HCT116 (cell line): ENCODE data around the gene PDE4D. TPM values are rescaled to one million over a fixed set of nuclear protein-coding genes. Genes with fewer than 3 reads are reported as not detected.

Experiments
- ATAC-seq: fragments of 200-7000 bp; cut with Tn5 transposase; 2 replicates; pipeline ENCODE4 v1.9.1; 2020; ENCODE audit warnings: mild to moderate bottlenecking, moderate library complexity
- BruUV-seq: library from RNA; stranded (reverse); fragments of 400-500 nt; replicated peaks from 2 replicates; lab custom pipeline; 2021; lab: Mats Ljungman, UMichigan
- CTCF ChIA-PET: fragments of 300-600 bp; sonication (Branson Sonifier 250); formaldehyde crosslinking; loops from one replicate; lab custom pipeline; 2021; ENCODE audit warnings: antibody characterized with exemption; lab: Charles Lee
- POLR2A ChIA-PET: fragments of 300-600, 350-600 bp; sonication (Branson Sonifier 250); formaldehyde crosslinking; loops from one replicate; lab custom pipeline; 2021; ENCODE audit warnings: antibody characterized with exemption; lab: Charles Lee
- RAD21 ChIA-PET, 2 experiments: fragments of 300-600 bp; sonication (Branson Sonifier 250); formaldehyde crosslinking; loops; one replicate each; lab custom pipeline; 2023; ENCODE audit warnings: low total read pairs in 2 of 2; ENCODE audit not compliant: uncharacterized antibody in 2 of 2, unreplicated experiment in 2 of 2, low non-redundant PET in 1 of 2; lab: Charles Lee
- DNase-seq: peaks from one replicate; pipeline ENCODE4 v3.0.0-alpha.2; 2010; ENCODE audit warnings: low read depth, low spot score
- H2AFZ ChIP-seq: fragments of 200-600 bp; shearing (Covaris generic), sonication (generic); 2 replicates; pipeline ENCODE4 v1.6.1; 2017; ENCODE audit warnings: low read depth, mixed run types, mixed read lengths, antibody characterized with exemption, low read length; ENCODE audit not compliant: poor library complexity, severe bottlenecking
- H3K27ac ChIP-seq: 2 replicates; pipeline ENCODE4 v1.5.1; 2012; ENCODE audit warnings: low read depth, low read length
- H3K27me3 ChIP-seq: fragments of 200-600 bp; sonication (generic); 2 replicates; pipeline ENCODE4 v1.6.1; 2016; ENCODE audit warnings: mixed run types, low read length, mixed read lengths; ENCODE audit not compliant: insufficient read depth
- H3K36me3 ChIP-seq, 2 experiments: fragments of 200-500 bp in 1 of 2; fragments of 200-600 bp in 1 of 2; sonication (Bioruptor generic) in 1 of 2; sonication (generic) in 1 of 2; 2 replicates each; pipeline versions ENCODE4 v1.5.1 to v1.6.1; 2014 to 2016; ENCODE audit warnings: low read length in 2 of 2, inconsistent platforms in 1 of 2, mixed read lengths in 1 of 2, mixed run types in 1 of 2; ENCODE audit not compliant: insufficient read depth in 2 of 2, control insufficient read depth in 1 of 2
- H3K4me1 ChIP-seq, 2 experiments: fragments of 200-600 bp in 1 of 2; sonication (generic) in 1 of 2; 2 replicates each; pipeline versions ENCODE4 v1.5.1 to v1.6.1; 2012 to 2017; ENCODE audit warnings: low read length in 2 of 2, inconsistent platforms in 1 of 2, mild to moderate bottlenecking in 1 of 2, mixed read lengths in 1 of 2, mixed run types in 1 of 2, moderate library complexity in 1 of 2; ENCODE audit not compliant: insufficient read depth in 2 of 2, control insufficient read depth in 1 of 2
- H3K4me2 ChIP-seq: fragments of 200-600 bp; sonication (generic); 2 replicates; pipeline ENCODE4 v1.6.1; 2017; ENCODE audit warnings: mixed run types, low read length, mixed read lengths
- H3K4me3 ChIP-seq, 2 experiments: fragments of 200-600 bp in 1 of 2; sonication (generic) in 1 of 2; replicated peaks in 1 of 2; 2 replicates each; pipeline ENCODE4 v1.5.1; 2011 to 2016; ENCODE audit warnings: low read length in 2 of 2, control low read depth in 1 of 2, low read depth in 1 of 2, mild to moderate bottlenecking in 1 of 2, mixed read lengths in 1 of 2, mixed run types in 1 of 2
- H3K79me2 ChIP-seq: fragments of 200-600 bp; sonication (generic); 2 replicates; pipeline ENCODE4 v1.6.1; 2017; ENCODE audit warnings: mild to moderate bottlenecking, mixed run types, low read length, moderate library complexity, mixed read lengths; ENCODE audit not compliant: insufficient read depth
- H3K9ac ChIP-seq: fragments of 200-600 bp; sonication (generic); 2 replicates; pipeline ENCODE4 v1.6.1; 2016; ENCODE audit warnings: low read length, mixed read lengths
- H3K9me2 ChIP-seq: fragments of 200-600 bp; sonication (generic), shearing (Covaris generic); 2 replicates; pipeline ENCODE4 v1.6.1; 2017; ENCODE audit warnings: mixed run types, mild to moderate bottlenecking, moderate library complexity; ENCODE audit not compliant: insufficient read depth
- H3K9me3 ChIP-seq, 2 experiments: fragments of 200-500 bp in 1 of 2; fragments of 200-600 bp in 1 of 2; sonication (Bioruptor generic) in 1 of 2; sonication (generic) in 1 of 2; 2 replicates each; pipeline ENCODE4 v1.6.1; 2014 to 2017; ENCODE audit warnings: low read length in 2 of 2, mixed read lengths in 2 of 2, inconsistent platforms in 1 of 2, low read depth in 1 of 2, mild to moderate bottlenecking in 1 of 2, mixed run types in 1 of 2, moderate library complexity in 1 of 2; ENCODE audit not compliant: control insufficient read depth in 1 of 2, insufficient read depth in 1 of 2
- H4K20me1 ChIP-seq: fragments of 200-600 bp; sonication (generic), shearing (Covaris generic); 2 replicates; pipeline ENCODE4 v1.6.1; 2017; ENCODE audit warnings: mixed run types, mild to moderate bottlenecking, moderate library complexity; ENCODE audit not compliant: insufficient read depth
- ATF3 ChIP-seq: IDR thresholded peaks from 2 replicates; pipeline ENCODE4 v1.6.1; 2012
- EGR1 ChIP-seq: IDR thresholded peaks from 2 replicates; pipeline ENCODE4 v1.6.1; 2012; ENCODE audit warnings: low read depth
- REST ChIP-seq: IDR thresholded peaks from 2 replicates; pipeline ENCODE4 v1.6.1; 2012; ENCODE audit warnings: low read depth
- SRF ChIP-seq: IDR thresholded peaks from 2 replicates; pipeline ENCODE4 v1.6.1; 2012; ENCODE audit warnings: low read depth
- intact Hi-C: fragments of 100-400 bp; cut with micrococcal nuclease; formaldehyde crosslinking; loops from 2 replicates; pipeline ENCODE4 v1.10.0; 2022
- total RNA-seq: library from RNA; stranded (reverse); gene quantifications from one replicate; pipeline ENCODE4 v1.2.1, GENCODE V29; 2021; ENCODE audit not compliant: unreplicated experiment

PDE4D gene
- total RNA-seq, 1 experiment from 2014 or later: 1.1 TPM

GRCh38 chr5:59164041-59164830 is 729.3 kb downstream of the PDE4D start:
- Histone ChIP-seq H3K79me2 (no peaks in the 10 kb centered on the region), H3K9me2 (no peaks in the 10 kb centered on the region), H3K27me3 (peaks cover 18% of the 10 kb centered on the region), H3K9me3 (no peaks in the 10 kb centered on the region), H3K4me1 (no peaks in the 10 kb centered on the region), H3K27ac (no peak overlapping the region), H2AFZ (no peak overlapping the region), H4K20me1 (no peaks in the 10 kb centered on the region), H3K36me3 (no peaks in the 10 kb centered on the region), H3K4me2 (no peak overlapping the region), H3K4me3 (no peak overlapping the region), H3K9ac (no peak overlapping the region)
- TF ChIP-seq EGR1: no peak
- no peak for TF ChIP-seq SRF
- TF ChIP-seq REST: no peak
- no peak for TF ChIP-seq ATF3
- ChIA-PET RAD21 (no interaction called here), POLR2A (no interaction called here), CTCF (interaction anchor here (1.2 kb wide), 1 partner anchor 9 kb away, joined by 3 read pairs; no protein-coding TSS in a partner anchor)
- intact Hi-C loops: no loop called here
- no TSS peak for BruUV-seq
- ATAC-seq (no peak), DNase-seq (no peak)
